ENCODE results near the gene PHOX2A.
A peak's percentile ranks its signal among the peaks of the same experiment; 100 is the strongest.

The PHOX2A gene

DNA sequence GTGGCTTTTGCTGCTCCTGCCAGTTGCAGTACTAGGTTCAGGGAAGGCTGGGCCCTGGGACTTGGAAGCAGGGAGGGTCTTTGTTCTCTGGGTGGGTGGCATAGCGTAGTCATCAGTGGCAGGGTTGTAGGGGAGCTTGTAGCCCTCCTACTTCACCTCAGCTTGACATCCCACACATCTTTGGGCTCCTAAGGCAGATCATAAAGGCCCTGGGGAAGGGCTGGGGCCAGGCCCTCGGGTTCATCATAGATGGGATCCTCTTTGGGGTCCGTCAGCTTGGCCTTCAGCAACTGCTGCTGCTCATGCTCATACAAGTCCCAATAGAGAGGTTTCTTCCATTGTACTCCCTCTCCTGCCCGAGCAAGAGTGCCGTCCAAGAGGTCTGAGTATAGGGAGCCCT, 6.0 kb upstream of the PHOX2A start:
- no peak for DNase-seq (ENCODE audit: low read depth in 3 of 3)

DNA sequence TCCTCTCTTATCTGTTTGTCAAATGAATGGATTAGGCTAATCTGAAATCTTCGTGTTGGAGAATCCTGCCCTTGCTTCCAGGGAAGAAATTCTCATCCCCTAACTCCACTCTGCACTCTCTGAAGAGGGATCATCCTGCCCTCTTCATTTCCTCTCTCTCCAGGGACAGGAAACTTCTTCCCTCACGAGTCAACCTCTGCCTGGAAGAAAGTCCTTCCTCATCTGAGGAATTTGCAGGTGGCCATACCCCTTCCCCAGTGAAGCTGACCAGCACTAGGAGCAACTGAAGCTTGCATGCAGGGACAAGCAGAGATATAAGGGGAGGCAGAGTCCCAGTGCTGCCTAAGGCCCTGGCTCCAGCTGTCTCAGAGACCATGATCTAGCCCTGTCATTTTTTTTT, 3.6 kb upstream of the PHOX2A start:
- DNase-seq (ENCODE audit: low read depth in 3 of 3) = no peak

DNA sequence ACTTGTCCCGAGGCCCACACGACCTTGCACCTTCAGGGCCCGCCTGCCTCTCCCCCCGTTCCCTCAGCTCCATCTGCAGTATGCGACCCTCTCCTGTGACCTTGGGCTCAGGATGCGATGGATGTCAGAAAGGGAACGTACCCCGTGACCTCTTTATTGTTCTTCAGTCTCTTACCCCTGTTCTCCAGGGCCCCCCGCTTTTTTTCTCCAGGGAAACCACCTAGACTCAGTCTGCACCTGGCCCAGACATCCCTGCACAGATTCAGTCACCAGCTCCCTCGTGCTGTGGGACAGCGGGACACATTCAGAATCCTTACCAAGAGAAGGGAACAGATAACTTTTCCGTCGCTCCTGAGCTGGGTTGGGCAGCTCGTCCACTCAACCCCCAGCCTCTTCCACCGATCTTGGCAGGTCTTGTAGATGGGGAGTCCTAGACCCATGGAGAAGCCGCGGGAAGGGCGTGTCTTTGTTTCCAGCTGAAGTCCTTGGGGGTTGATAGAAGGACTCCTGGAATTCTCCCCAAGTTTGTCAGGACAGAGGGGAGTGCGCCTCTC, 1.4 kb upstream of the PHOX2A start:
- no peak for DNase-seq (ENCODE audit: low read depth in 3 of 3)

DNA sequence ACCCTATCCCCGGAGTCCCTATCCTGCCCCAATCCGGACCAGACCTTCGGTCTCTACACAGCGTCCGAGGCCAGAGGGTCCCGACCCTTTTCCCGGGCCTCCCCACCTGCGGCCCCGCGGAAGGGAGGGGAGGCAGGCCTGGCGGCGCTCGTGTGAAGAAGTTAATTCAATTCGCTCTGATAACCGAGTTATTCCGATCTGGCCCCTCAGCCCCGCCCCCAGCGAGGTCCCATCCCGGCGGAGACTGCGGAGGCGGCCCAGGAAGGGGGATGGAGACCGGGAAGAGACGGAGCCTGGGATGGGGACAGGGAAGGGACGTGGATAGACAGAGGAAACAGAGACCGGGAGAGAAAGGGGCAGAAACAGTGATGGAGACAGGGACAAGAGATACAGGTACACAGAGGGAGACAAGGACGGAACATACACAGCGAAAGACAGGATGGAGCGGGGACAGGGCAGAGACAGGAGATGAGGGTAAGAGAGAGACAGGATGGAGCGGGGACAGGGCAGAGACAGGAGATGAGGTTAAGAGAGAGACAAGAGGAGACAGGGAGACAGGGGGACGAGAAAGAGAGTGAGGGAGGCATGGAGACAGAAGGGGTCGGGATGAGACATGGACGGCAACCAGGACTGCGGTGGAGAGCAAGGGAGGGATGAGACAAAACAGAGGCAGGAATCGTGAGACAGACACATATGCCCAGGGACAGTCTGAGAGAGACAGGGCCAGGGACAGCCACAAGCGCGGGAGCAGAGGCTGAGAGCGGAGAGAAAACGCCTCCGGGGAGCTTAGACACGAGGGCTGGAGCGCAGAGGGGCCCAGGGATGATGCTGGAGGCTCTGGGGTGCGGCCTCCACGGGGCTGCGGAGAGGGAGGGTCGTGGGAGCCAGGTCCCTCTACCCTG, 636 bp upstream of the PHOX2A start:
- no peak for DNase-seq (ENCODE audit: low read depth in 3 of 3)

DNA sequence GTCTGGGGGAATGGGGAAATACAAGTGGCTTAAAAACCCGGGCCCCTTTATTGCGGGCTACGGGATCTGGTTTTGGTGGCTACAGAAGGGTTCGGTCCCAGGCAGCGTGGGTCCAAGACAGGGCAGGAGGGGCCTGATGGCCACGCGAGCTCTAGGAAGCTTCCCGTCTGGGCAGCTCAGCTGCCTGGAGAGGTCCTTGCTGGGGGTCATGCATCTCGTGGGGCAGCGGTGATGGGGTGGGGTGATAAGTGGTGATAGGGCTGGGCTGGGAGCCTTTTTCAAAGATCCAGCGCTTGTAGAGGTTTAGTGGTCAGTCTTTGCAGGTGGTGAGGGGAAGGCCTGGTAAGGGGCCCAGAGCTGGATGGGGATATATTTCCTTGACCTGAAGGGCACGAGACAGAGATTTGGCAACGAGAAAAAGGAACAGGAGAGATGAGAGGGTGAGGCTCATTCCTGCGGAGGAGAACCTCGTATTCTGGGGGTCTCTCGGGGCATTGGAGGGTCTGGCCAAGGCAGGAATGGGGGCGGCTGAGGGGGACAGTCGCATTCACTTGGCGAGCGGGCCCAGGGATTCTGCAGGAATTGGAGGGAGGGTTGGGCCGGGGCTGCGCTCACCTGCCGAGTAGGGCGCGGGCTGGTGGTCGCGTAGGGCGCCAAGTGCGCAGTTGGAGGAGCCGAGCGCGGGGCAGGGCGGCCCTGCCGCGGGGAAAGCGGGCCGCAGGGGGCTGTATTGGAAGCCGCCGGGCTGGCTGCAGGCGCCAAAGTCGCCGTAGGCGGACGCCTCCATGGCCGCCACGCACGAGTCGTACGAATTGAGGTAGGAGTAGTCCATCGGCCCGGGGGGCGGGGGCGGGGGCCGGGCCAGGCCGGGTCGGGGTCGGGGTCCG, 560 bp downstream of the PHOX2A start:
- DNase-seq (ENCODE audit: low read depth in 3 of 3) = no peak

DNA sequence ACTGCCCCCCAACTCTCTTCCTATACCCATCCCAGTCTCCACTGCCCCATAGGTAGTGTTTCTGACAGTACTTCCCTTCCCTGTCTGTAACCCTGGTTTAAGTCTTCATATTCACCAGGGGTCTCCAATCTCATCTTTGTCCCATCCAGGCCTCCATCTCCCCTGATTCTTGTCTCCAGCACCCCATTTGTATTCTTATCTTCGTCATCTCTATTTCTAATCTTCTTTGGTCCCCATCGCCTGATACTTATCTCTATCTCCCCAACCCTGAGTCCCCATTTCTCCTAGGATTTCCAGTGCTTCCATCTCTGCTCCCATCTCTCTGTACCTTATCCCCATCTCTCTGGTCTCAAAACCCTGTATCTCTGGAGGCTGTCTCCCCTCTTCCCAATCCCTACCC, 1.8 kb downstream of the PHOX2A start:
- no peak for DNase-seq (ENCODE audit: low read depth in 3 of 3)

DNA sequence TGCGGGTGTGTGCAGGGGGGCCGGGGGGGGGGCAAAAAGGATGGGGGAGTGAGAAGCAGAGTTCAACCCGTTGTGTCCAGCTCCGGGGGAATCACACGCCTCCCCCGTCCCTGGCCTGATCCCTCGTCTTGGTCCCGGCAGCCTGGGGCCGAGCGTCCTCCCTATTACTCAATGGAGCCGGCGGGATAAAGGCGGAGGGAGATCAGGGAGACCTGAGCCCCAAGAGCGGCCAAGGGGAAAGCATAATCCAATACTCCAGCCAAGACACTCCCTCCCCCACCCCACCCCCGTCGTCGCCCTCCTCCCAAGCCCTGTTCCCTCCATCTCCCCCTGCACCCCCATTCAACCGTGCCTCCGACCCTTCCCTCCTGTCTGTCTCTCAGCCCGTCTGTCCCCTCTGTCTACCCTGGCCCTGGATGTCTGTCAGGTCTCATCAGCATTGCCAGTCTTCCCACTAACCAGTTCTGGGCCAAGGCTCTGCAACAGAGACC, 2.6 kb downstream of the PHOX2A start:
- no peak for DNase-seq (ENCODE audit: low read depth in 3 of 3)

DNA sequence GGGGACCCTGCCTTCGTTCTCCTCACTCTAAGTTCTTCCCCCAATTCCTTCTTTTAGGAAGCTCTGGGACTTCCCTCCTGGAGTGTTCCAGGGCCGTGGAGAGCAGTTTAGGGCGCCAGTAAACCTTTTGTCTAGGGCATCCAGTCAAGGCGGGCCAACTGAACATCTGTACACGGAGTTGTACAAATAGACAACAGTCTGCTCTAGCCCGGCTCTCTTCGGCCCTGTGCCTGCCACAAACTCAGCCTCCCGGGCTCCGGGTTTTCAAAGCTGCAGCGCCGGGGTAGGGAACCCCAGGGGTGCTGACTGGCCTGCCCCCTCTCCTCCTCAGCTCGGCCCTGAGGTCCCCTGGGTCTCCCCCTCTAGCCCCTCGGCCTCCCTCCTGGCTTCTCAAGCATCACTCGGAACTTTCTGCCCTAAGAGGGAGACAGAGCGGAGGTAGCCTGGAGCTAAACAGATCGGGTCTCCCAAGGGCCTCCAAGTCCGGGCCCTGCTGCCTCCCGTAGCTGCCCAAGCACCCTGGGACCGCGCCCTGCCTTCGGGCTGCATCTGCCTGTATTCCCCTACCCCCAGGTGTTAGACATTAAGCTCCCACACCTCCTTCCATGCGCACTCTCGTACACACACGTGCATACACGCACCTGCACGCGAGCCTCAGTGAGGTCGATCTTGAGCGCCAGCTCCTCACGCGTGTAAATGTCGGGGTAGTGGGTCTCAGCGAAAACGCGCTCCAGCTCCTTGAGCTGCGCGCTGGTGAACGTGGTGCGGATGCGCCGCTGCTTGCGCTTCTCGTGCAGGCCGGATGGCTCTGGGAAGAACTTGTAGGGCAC, 3.3 kb downstream of the PHOX2A start:
- DNase-seq (ENCODE audit: low read depth in 3 of 3) = no peak

DNA sequence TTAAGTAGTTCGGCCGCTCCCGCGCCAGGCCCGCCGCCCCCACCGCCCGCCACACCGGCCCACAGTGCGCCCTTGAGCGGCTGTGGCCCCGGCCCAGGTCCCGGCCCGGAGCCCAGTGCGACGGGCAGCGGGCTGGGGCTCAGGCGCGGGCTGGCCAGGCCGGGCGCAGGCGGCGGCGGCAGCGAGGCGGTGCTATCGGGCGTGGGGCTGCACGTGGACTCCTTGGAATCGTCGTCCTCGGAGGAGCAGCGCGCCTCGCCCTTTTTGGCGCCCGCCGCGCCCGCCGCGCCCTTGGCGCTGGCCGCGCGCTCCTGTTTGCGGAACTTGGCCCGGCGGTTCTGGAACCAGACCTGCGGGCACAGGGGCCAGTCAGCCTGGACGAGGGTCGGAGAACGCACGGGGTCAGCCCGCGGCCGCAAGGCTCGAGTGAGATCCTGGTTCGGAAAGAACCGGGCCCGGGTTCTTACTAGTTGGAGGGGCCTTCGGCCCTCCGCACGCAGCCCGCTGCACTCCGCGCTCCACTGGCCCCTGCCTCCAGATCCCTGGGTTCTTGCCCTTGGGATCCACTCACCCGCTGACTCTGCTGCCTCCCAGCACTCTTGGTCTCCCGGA, 4.0 kb downstream of the PHOX2A start:
- DNase-seq (ENCODE audit: low read depth in 3 of 3) = no peak

DNA sequence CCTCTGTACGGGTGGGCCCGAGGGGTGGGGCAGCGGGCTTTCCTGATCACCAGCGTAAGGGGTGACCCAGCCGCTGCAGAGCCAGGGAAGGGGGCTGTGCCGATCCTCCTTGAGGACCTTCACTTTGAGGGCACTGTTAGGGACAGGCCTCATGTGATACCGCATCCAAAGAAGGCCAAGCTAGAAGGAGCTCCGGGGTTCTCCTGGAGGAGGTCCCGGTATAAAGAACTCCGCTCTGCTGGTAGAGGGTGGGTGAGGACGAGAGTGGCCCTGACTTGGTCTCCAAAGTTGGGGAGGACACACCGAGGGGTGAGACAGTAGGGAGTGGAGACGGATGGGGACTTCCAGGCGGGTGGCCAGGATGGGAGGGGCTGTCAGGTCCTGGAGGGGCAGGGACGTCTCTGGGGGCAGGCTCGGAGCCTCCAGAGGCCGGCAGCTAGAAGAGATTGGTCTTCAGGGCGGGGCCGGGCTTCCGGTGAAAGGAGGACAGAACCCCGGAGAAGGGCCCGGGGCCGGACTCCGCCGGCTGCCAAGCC, 4.6 kb downstream of the PHOX2A start:
- no peak for DNase-seq (ENCODE audit: low read depth in 3 of 3)

DNA sequence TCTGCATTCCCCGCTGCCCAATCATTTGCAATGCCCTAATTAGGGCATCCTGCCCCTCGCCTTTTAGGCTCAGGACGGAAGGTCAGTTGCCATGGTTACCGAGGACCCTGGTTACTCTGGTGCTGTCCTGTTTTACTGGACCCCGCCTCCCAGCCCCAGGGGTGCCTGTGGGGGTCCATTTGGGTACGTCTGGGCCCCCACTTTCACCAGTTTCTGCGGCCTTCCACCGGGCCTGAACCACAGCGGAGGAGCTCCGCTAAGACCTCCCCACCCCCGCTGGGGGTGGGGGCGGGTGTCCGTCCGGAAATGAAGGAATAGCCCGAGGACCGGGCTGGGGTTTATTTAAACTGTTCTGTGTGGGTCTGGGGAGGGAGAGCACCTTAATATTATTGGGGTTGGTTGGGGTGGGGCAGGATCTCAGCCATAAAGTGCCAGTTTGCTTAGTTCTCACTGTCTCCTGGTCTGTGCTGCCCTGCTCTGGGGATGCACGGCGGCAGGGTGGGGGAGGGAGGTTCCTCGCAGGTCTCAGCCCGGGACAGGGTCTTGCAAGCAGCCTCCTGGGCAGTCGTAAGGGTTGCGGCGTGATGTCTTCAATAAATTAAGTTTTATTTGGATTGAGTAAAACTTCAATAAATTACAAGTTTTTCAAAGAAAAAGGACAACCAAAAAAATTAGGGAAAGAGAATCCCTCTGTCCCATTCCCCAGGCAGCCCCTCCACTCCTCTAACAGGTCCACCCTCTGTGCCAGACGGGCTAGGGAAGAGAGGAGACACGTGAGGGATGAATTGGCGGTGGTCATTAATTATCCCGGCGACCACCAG, 5.3 kb downstream of the PHOX2A start:
- no peak for DNase-seq (ENCODE audit: low read depth in 3 of 3)

DNA sequence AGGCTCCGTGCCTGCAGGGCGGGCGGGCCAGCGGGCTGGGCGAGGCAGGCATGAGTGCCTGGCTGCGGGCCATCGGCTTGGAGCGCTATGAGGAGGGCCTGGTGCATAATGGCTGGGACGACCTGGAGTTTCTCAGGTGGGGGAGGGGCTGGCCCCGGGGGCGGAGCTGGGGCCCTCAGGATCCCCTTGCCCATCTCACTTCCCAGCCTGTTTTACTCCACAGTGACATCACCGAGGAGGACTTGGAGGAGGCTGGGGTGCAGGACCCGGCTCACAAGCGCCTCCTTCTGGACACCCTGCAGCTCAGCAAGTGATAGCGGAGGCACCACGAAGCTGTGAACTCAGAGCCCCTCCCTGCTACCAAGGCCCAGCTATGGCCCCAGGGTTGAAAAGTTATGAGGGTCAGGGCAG, 5.9 kb downstream of the PHOX2A start:
- peak in 1 of 3 donors; percentile 46 for DNase-seq (ENCODE audit: low read depth in 3 of 3)

DNA sequence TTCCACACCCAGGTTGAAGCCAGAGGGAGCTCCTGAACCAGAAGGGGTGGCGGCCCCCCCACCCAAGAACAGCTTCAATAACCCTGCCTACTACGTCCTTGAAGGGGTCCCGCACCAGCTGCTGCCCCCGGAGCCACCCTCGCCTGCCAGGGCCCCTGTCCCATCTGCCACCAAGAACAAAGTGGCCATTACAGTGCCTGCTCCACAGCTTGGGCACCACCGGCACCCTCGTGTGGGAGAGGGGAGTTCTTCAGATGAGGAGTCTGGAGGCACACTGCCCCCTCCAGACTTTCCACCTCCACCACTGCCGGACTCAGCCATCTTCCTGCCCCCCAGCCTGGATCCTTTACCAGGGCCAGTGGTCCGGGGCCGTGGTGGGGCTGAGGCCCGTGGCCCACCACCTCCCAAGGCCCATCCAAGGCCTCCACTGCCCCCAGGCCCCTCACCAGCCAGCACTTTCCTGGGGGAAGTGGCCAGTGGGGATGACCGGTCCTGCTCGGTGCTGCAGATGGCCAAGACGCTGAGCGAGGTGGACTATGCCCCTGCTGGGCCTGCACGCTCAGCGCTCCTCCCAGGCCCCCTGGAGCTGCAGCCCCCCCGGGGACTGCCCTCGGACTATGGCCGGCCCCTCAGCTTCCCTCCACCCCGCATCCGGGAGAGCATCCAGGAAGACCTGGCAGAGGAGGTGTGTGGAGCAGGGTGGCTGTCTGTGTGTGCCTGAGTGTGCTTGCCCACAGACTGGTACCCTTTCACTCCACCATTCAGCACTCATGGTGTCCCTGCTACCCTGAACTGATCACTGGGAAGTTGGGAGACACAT, 6.7 kb downstream of the PHOX2A start:
- no peak for DNase-seq (ENCODE audit: low read depth in 3 of 3)

DNA sequence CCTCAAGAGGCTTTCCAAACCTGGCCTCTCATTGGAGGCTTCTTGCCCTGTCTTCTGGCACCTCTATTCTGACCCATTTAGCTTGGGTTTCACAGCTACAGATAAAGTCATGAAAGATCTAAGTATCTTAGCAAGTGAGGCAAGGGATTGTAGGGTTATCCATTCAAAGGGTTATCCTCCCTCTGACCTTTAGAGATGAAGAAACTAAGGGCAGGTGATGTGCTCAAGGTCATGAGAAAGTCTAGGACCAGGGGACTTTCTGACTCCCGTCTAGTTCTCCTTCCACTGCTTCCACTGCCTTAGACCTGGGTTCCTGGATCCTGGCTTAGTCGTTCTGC, 7.2 kb downstream of the PHOX2A start:
- no peak for DNase-seq (ENCODE audit: low read depth in 3 of 3)

DNA sequence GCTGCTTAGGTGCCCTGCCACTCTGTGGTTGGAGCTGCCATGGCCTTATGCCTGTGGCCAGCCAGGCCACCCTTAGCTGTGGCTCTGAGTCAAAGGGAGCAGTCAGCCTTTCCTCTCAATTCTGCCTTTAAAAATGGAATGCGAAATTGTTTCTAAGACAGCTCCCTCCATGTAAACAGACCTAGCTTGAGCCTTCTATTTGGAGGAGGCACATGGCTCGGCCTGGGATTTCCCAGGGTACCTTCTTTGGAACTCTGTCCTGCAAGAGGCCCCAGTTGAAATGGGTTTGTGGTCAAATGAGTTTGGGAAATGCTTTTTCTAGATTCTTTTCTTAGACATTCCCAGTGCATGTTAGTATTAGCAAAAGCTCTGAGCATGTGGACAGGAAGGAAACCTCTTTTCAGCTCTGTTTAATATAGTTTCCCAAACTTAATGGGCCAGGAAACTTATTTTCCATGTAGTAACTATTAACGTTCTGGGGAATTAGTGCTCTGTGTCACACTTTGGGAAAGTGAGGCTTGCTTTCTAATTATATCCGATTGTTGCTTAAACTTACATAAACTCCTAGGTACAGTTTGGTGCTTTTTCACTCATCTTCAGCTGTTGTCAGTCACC, 7.8 kb downstream of the PHOX2A start:
- DNase-seq (ENCODE audit: low read depth in 3 of 3) = no peak

DNA sequence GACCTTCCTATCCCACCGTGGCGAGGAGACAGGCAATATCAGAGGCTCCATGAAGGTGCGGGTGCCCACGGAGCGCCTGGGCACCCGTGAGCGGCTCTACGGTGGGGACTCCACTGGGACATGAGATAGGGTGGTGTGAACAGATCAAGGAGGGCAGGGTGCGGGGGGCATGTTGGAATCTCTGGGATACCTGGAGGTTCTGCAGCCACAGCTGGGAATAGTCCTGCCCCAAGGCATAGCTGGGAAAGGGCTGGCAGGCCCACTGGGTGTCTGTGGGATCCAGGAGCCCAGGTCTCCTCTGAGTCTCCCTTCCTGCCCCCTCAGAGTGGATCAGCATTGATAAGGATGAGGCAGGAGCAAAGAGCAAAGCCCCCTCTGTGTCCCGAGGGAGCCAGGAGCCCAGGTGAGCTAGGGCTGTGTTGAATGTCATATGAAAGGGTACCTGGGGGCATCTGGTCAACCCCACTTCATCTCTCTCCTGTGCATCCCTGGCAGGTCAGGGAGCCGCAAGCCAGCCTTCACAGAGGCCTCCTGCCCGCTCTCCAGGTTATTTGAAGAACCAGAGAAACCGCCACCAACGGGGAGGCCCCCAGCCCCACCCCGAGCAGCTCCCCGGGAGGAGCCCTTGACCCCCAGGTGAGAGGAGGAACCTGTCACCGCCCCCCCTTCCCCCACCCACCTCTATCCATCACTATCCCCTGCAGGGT, 8.5 kb downstream of the PHOX2A start:
- no peak for DNase-seq (ENCODE audit: low read depth in 3 of 3)

DNA sequence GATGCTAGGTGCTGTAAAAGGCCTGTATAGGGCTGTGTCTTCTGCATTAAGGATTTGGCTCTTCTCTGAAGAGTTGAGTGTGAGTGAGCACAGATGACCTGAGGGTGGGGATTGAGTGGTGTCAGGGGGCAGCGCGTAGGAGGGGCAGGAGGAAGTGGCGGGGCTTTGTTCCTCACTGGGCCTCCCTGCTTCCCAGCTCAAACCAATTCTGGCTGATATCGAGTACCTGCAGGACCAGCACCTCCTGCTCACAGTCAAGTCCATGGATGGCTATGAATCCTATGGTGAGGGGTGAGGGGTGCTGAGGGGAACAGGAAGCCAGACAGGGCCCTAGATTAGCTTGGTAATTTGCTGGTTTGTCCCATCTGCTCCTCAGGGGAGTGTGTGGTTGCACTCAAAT, 9.1 kb downstream of the PHOX2A start:
- DNase-seq (ENCODE audit: low read depth in 3 of 3) = no peak

DNA sequence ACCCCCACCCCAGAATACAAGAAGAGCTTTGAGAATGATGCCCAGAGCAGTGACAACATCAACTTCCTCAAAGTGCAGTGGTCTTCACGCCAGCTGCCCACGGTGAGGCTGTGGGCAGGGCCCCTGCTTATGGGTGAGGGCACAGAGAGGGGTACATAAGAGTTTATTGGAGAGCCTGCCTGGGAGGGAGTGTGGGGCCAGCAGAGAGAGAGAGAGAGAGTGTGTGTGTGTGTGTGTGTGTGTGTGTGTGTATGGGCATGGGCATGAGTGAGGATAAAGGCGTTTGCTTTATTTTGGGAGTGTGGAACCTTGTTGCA, 9.5 kb downstream of the PHOX2A start:
- DNase-seq (ENCODE audit: low read depth in 3 of 3) = no peak

Measured in stimulated activated CD4-positive, alpha-beta T cell treated with anti-CD3 and anti-CD28 coated beads, TNF-alpha, amount 100 ng/mL, for 48 hours (primary cell).